ENCODE measurements around the gene NFIB. TPM values are rescaled to one million over a fixed set of nuclear protein-coding genes. Genes with fewer than 3 reads are reported as not detected.
A peak's percentile ranks its signal among the peaks of the same experiment; 100 is the strongest.

The NFIB gene
- polyA plus RNA-seq, 2 of the 4 experiments (the other 2 are of a cell fraction): 10.7 to 21.7 TPM

- no peak for FAIRE-seq
- ATAC-seq: peak in 1 of 2 experiments; percentile 14; a peak in 1 of 6 replicates
- POLR2A ChIA-PET: interaction anchor here (0.6 kb wide), 1 partner anchor 67 kb away, joined by 11 read pairs; no protein-coding TSS in a partner anchor
- TF ChIP-seq CBX8 (IDR thresholded peaks at IDR 0.05) (no peak), FOSL2 (IDR thresholded peaks at IDR 0.05) (no peak), FOSL2 (CRISPR knock-in tag; IDR thresholded peaks at IDR 0.05) (peak; percentile 4; the same call in 1 of the 2 replicates), TFCP2L1 (CRISPR knock-in tag; IDR thresholded peaks at IDR 0.05) (no peak), CEBPB (IDR thresholded peaks at IDR 0.05) (peak in 1 of 2 experiments; percentile 5; a peak in 1 of 4 replicates)
- Histone ChIP-seq H3K4me3 (no peak overlapping the region), H3K4me2 (peak overlapping the region; percentile 96), H3K9me3 (no peaks in the 10 kb centered on the region), H3K4me1 (peaks cover 47% of the 10 kb centered on the region), H3K27ac (peak overlapping the region; percentile 70 to 81; a peak in 5 of 6 replicates)
- no peak for DNase-seq (ENCODE audit: low read depth in 1 of 2, low spot score in 1 of 2)
- CTCF ChIA-PET: no interaction called here
- WGBS (ENCODE audit: missing lambda C conversion rate): 30% methylated on average over 1 of the region's 1 CpG
These were observed 63.2 kb downstream of the NFIB start for GRCh38 chr9:14250794-14251153.

- WGBS (ENCODE audit: missing lambda C conversion rate): 84% methylated on average over 2 of the region's 2 CpGs
- POLR2A ChIA-PET: no interaction called here
- Histone ChIP-seq H3K4me3 (no peak overlapping the region), H3K9me3 (no peaks in the 10 kb centered on the region), H3K4me2 (no peak overlapping the region; the same call in 2 of the 3 replicates), H3K4me1 (peaks cover 56% of the 10 kb centered on the region), H3K27ac (peak overlapping the region in 1 of 2 experiments; percentile 46; a peak in 3 of 6 replicates)
- DNase-seq (ENCODE audit: low read depth in 1 of 2, low spot score in 1 of 2) (no peak), ATAC-seq (no peak), FAIRE-seq (no peak)
- CTCF ChIA-PET: no interaction called here
- TF ChIP-seq EP300 (IDR thresholded peaks at IDR 0.05) (no peak), MAFK (IDR thresholded peaks at IDR 0.05; ENCODE audit: partially characterized antibody) (no peak), MAZ (IDR thresholded peaks at IDR 0.05; ENCODE audit: borderline replicate concordance, low read depth, low read length) (no peak), BHLHE40 (IDR thresholded peaks at IDR 0.05; ENCODE audit: low read depth, low read length) (no peak), CTCF (IDR thresholded peaks at IDR 0.05) (no peak), CHD4 (IDR thresholded peaks at IDR 0.05; ENCODE audit: borderline replicate concordance) (no peak), CHD2 (IDR thresholded peaks at IDR 0.05; ENCODE audit: low read length, partially characterized antibody) (no peak), PHF8 (IDR thresholded peaks at IDR 0.05; ENCODE audit: borderline replicate concordance, low read depth) (no peak), HOXA7 (CRISPR knock-in tag; IDR thresholded peaks at IDR 0.05) (no peak), ZFP36 (IDR thresholded peaks at IDR 0.05; ENCODE audit: borderline replicate concordance, partially characterized antibody) (no peak), RCOR1 (IDR thresholded peaks at IDR 0.05; ENCODE audit: low read depth, low read length) (no peak), JUN (IDR thresholded peaks at IDR 0.05) (no peak)
These were observed 64.4 kb downstream of the NFIB start for GRCh38 chr9:14249527-14249926.

GRCh38 chr9:14248149-14248548 lies 65.8 kb downstream of the NFIB start:
- no peak for FAIRE-seq
- H3K4me3 ChIP-seq: no peak overlapping the region
- no peaks in the 10 kb centered on the region for H3K9me3 ChIP-seq
- 0 out of 6 replicates have a peak overlapping the region, but pooled peaks of 1 of the 2 experiments have one; percentile 38 for H3K27ac ChIP-seq
- WGBS (ENCODE audit: missing lambda C conversion rate): 94% methylated on average over 1 of the region's 1 CpG
- H3K4me2 ChIP-seq: no peak overlapping the region
- ATAC-seq: no peak
- ChIA-PET POLR2A (no interaction called here), CTCF (no interaction called here)
- no peak for DNase-seq (ENCODE audit: low read depth in 1 of 2, low spot score in 1 of 2)
- H3K4me1 ChIP-seq: peaks cover 62% of the 10 kb centered on the region
- TF ChIP-seq RFX5 (IDR thresholded peaks at IDR 0.05) (no peak), FOSB (CRISPR knock-in tag; IDR thresholded peaks at IDR 0.05) (no peak), RAD21 (conservative IDR thresholded peaks at IDR 0.05 in 1 of 2, IDR thresholded peaks at IDR 0.05 in 1 of 2) (no peak), CTCF (IDR thresholded peaks at IDR 0.05) (no peak), CHD4 (IDR thresholded peaks at IDR 0.05; ENCODE audit: borderline replicate concordance) (no peak), CEBPB (IDR thresholded peaks at IDR 0.05) (no peak), EHF (CRISPR knock-in tag; IDR thresholded peaks at IDR 0.05) (no peak), RCOR1 (IDR thresholded peaks at IDR 0.05; ENCODE audit: low read depth, low read length) (no peak), BHLHE40 (IDR thresholded peaks at IDR 0.05; ENCODE audit: low read depth, low read length) (no peak), ATOH8 (CRISPR knock-in tag; IDR thresholded peaks at IDR 0.05; ENCODE audit: low read depth) (no peak), MYC (IDR thresholded peaks at IDR 0.05; ENCODE audit: borderline replicate concordance, low read length) (no peak), REST (IDR thresholded peaks at IDR 0.05) (no peak)

All from A549 (cell line).